Pancreas (tissue), 10 donors: ENCODE data around the gene EZH2. TPM values are rescaled to one million over a fixed set of nuclear protein-coding genes. Genes with fewer than 3 reads are reported as not detected.

Source experiments
- ATAC-seq, 4 donors: fragments of 200-7000 bp; cut with Tn5 transposase; one replicate each; pipeline versions ENCODE4 v1.8.0 to v1.9.1; 2020; ENCODE audit warnings: mild to moderate bottlenecking in 4 of 4, moderate library complexity in 4 of 4
- DNase-seq, 6 donors: peaks; one replicate each; pipeline ENCODE4 v3.0.0-alpha.2; 2020
- FAIRE-seq: peaks from 2 replicates; lab custom pipeline; 2012; peaks lifted over from hg19 to GRCh38; lab: Jason Lieb, UNC
- H3K27ac ChIP-seq, 4 donors: fragments of 200-600 bp; sonication (generic); 1 replicate in 3 of 4; 2 replicates in 1 of 4; pipeline versions ENCODE4 v1.5.0 to v1.8.0; 2020
- H3K27me3 ChIP-seq, 4 donors: fragments of 200-600 bp; one replicate each; pipeline ENCODE4 v1.8.0; 2021
- H3K36me3 ChIP-seq, 3 donors: fragments of 200-600 bp; sonication (generic) in 1 of 3; one replicate each; pipeline versions ENCODE4 v1.5.0 to v1.8.0; 2020 to 2021
- H3K4me1 ChIP-seq, 3 donors: fragments of 200-600 bp; one replicate each; pipeline ENCODE4 v1.8.0; 2021
- H3K4me3 ChIP-seq, 4 donors: fragments of 200-600 bp; sonication (generic) in 2 of 4; one replicate each; pipeline versions ENCODE4 v1.5.0 to v1.8.0; 2020 to 2021
- H3K9me3 ChIP-seq, 4 donors: fragments of 200-600 bp; one replicate each; pipeline ENCODE4 v1.8.0; 2021
- CTCF ChIP-seq, 4 donors: fragments of 200-600 bp; sonication (generic) in 3 of 4; IDR thresholded peaks; one replicate each; pipeline versions ENCODE4 v1.5.0 to v1.8.0; 2021; ENCODE audit warnings: antibody characterized with exemption in 4 of 4
- WGBS, 2 donors: extraction: QIAGEN DNeasy Blood & Tissue Kit; methylation state at CpG; one replicate each; pipeline ENCODE4 v1.1.7; 2013; 5-methylcytosine and 5-hydroxymethylcytosine counted together
- intact Hi-C, 3 donors: fragments of 100-400 bp; cut with DNase I; formaldehyde crosslinking; loops; one replicate each; pipeline versions ENCODE4 v1.11.1 to v1.14.2; 2022
- polyA plus RNA-seq, 2 donors: library from polyadenylated mRNA; stranded (reverse); fragments of 200-250 nt; gene quantifications; one replicate each; pipeline ENCODE4 v1.2.3, GENCODE V29; 2013
- total RNA-seq, 6 donors: library from RNA; stranded (reverse); fragmentation: NEBNext Ultra II Directional in 4 of 6; extraction: Animal tissue kit (Norgen Biotek cat#: 25700) in 4 of 6; gene quantifications; one replicate each; pipeline versions ENCODE4 v1.2.1 to v1.2.4, GENCODE V29; 2021 to 2023
- donor health status: healthy with polysubstance abuse.
- donor health status: DM: no; HTN: no; CAD: no; lungs with moderate emphysema.
- donor health status: DM: no; HTN: no; CAD: no.
- donor health status: control.
- donor health status: control.
- donor health status: Bipolar disorder and iron deficiency.
- donor health status: DM: yes; HTN: yes; CAD: no.
- donor health status: DM: no; HTN: no; CAD: no.
- donor health status: DM: no; HTN: no; CAD: no.
- donor health status: DM: yes; HTN: yes; CAD: no.

EZH2 gene
- total and polyA plus RNA-seq, 8 donors: 2.4 to 4.3 (median 3.2) TPM

GRCh38 chr7:148773334-148773733, 110.8 kb downstream of the EZH2 start:
- Histone ChIP-seq H3K9me3 (no peaks in the 10 kb centered on the region), H3K4me1 (no peaks in the 10 kb centered on the region), H3K27ac (no peak overlapping the region), H3K4me3 (no peak overlapping the region), H3K27me3 (no peaks in the 10 kb centered on the region), H3K36me3 (peaks cover 0 to 35% (median 0%) of the 10 kb centered on the region in 3 donors)
- FAIRE-seq (no peak), ATAC-seq (no peak), DNase-seq (no peak)
- WGBS, 2 donors: 91 to 96% methylated on average over 10 of the region's 10 CpGs
- intact Hi-C loops: no loop called here
- TF ChIP-seq CTCF (IDR thresholded peaks at IDR 0.05): no peak

GRCh38 chr7:148772297-148773089, 111.6 kb downstream of the EZH2 start:
- intact Hi-C loops: no loop called here
- Histone ChIP-seq H3K4me3 (no peak overlapping the region), H3K4me1 (no peaks in the 10 kb centered on the region), H3K27me3 (no peaks in the 10 kb centered on the region), H3K9me3 (no peaks in the 10 kb centered on the region), H3K27ac (no peak overlapping the region), H3K36me3 (peaks cover 0 to 43% (median 0%) of the 10 kb centered on the region in 3 donors)
- FAIRE-seq (no peak), DNase-seq (no peak), ATAC-seq (no peak)
- no peak for TF ChIP-seq CTCF (IDR thresholded peaks at IDR 0.05)
- 90 to 94% methylated on average over 8 of the region's 8 CpGs for WGBS, 2 donors

- H3K36me3 ChIP-seq: peaks cover 0 to 53% (median 0%) of the 10 kb centered on the region in 3 donors
- no peak for DNase-seq
- no peak for TF ChIP-seq CTCF (IDR thresholded peaks at IDR 0.05)
- no peak overlapping the region for H3K27ac ChIP-seq
- H3K4me1 ChIP-seq: no peaks in the 10 kb centered on the region
- intact Hi-C loops: no loop called here
- WGBS, 2 donors: 58 to 62% methylated on average over 6 of the region's 6 CpGs
- no peaks in the 10 kb centered on the region for H3K27me3 ChIP-seq
- no peaks in the 10 kb centered on the region for H3K9me3 ChIP-seq
- no peak for ATAC-seq
- H3K4me3 ChIP-seq: no peak overlapping the region
- FAIRE-seq: no peak
Observed at GRCh38 chr7:148770004-148770403, 114.1 kb downstream of the EZH2 start.

GRCh38 chr7:148763622-148764021, 120.5 kb downstream of the EZH2 start:
- Histone ChIP-seq H3K36me3 (peaks cover 0 to 20% (median 0%) of the 10 kb centered on the region in 3 donors), H3K27me3 (no peaks in the 10 kb centered on the region), H3K9me3 (no peaks in the 10 kb centered on the region), H3K4me1 (no peaks in the 10 kb centered on the region), H3K27ac (no peak overlapping the region), H3K4me3 (no peak overlapping the region)
- intact Hi-C loops: no loop called here
- TF ChIP-seq CTCF (IDR thresholded peaks at IDR 0.05): no peak
- no peak for ATAC-seq
- no peak for DNase-seq
- FAIRE-seq: no peak
